MCF 10A (cell line): ENCODE measurements around the gene ZMYND11. TPM values are rescaled to one million over a fixed set of nuclear protein-coding genes. Genes with fewer than 3 reads are reported as not detected.

Source experiments
- BruUV-seq: library from RNA; stranded (reverse); fragments of 400-500 nt; replicated peaks from 2 replicates; lab custom pipeline; 2021; lab: Mats Ljungman, UMichigan
- CTCF ChIA-PET: fragments of 300-600 bp; sonication (Branson Sonifier 250); formaldehyde crosslinking; extraction: SDS; loops from one replicate; lab custom pipeline; 2021; ENCODE audit warnings: antibody characterized with exemption, inconsistent platforms; lab: Yijun Ruan, JAX
- POLR2A ChIA-PET: fragments of 300-600, 350-650 bp; sonication (Branson Sonifier 250); formaldehyde crosslinking; extraction: SDS; loops from one replicate; lab custom pipeline; 2020; ENCODE audit warnings: antibody characterized with exemption, inconsistent platforms; lab: Yijun Ruan, JAX
- DNase-seq: peaks from one replicate; pipeline ENCODE4 v3.0.0-alpha.2; 2018; ENCODE audit not compliant: unreplicated experiment
- H3K27ac Mint-ChIP-seq: one replicate; pipeline ENCODE4 v1.8.0; 2022; ENCODE audit warnings: mild to moderate bottlenecking, low read depth, mixed read lengths; ENCODE audit not compliant: unreplicated experiment
- H3K27me3 Mint-ChIP-seq: one replicate; pipeline ENCODE4 v1.8.0; 2022; ENCODE audit warnings: mixed read lengths; ENCODE audit not compliant: insufficient read depth, unreplicated experiment
- H3K36me3 Mint-ChIP-seq: one replicate; pipeline ENCODE4 v1.8.0; 2022; ENCODE audit warnings: mild to moderate bottlenecking, moderate library complexity, mixed read lengths; ENCODE audit not compliant: insufficient read depth, unreplicated experiment
- H3K4me1 Mint-ChIP-seq: one replicate; pipeline ENCODE4 v1.8.0; 2022; ENCODE audit warnings: mixed read lengths; ENCODE audit not compliant: insufficient read depth, unreplicated experiment
- H3K4me3 Mint-ChIP-seq: one replicate; pipeline ENCODE4 v1.8.0; 2022; ENCODE audit warnings: mild to moderate bottlenecking, moderate library complexity, mixed read lengths; ENCODE audit not compliant: unreplicated experiment
- H3K9me3 Mint-ChIP-seq: one replicate; pipeline ENCODE4 v1.8.0; 2022; ENCODE audit warnings: mixed read lengths; ENCODE audit not compliant: unreplicated experiment
- intact Hi-C: fragments of 100-400 bp; cut with micrococcal nuclease; formaldehyde crosslinking; loops from 2 replicates; pipeline ENCODE4 v1.14.1; 2022
- total RNA-seq: library from RNA; stranded (reverse); gene quantifications from 2 replicates; pipeline ENCODE4 v1.2.3, GENCODE V29; 2022
- TF ChIP-seq, protein P1 (sequence below): fragments of 200-600 bp; IDR thresholded peaks from one replicate; pipeline ENCODE4 v1.8.0; 2022; ENCODE audit warnings: antibody characterized with exemption, mild to moderate bottlenecking; ENCODE audit not compliant: unreplicated experiment

Gene ZMYND11
- total RNA-seq, 1 experiment from 2014 or later: 70.4 TPM

- Mint-ChIP-seq H3K9me3 (no peaks in the 10 kb centered on the region), H3K27me3 (no peaks in the 10 kb centered on the region), H3K27ac (no peak overlapping the region), H3K4me3 (no peak overlapping the region), H3K4me1 (peaks cover 8% of the 10 kb centered on the region), H3K36me3 (no peaks in the 10 kb centered on the region)
- TF ChIP-seq, protein P1, sequence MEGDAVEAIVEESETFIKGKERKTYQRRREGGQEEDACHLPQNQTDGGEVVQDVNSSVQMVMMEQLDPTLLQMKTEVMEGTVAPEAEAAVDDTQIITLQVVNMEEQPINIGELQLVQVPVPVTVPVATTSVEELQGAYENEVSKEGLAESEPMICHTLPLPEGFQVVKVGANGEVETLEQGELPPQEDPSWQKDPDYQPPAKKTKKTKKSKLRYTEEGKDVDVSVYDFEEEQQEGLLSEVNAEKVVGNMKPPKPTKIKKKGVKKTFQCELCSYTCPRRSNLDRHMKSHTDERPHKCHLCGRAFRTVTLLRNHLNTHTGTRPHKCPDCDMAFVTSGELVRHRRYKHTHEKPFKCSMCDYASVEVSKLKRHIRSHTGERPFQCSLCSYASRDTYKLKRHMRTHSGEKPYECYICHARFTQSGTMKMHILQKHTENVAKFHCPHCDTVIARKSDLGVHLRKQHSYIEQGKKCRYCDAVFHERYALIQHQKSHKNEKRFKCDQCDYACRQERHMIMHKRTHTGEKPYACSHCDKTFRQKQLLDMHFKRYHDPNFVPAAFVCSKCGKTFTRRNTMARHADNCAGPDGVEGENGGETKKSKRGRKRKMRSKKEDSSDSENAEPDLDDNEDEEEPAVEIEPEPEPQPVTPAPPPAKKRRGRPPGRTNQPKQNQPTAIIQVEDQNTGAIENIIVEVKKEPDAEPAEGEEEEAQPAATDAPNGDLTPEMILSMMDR: no peak
- BruUV-seq: no TSS peak
- intact Hi-C loops: no loop called here
- POLR2A ChIA-PET: no interaction called here
- DNase-seq: no peak
- CTCF ChIA-PET: interaction anchor here (0.6 kb wide), 1 partner anchor 15 kb away, joined by 3 read pairs; no protein-coding TSS in a partner anchor
These were observed 136.5 kb downstream of the ZMYND11 start for GRCh38 chr10:271722-272121.

- H3K27me3 Mint-ChIP-seq: peaks cover 11% of the 10 kb centered on the region
- ChIA-PET CTCF (no interaction called here), POLR2A (interaction anchor here (0.7 kb wide), 2 partner anchors 9 to 65 kb away, joined by 3 read pairs; no protein-coding TSS in a partner anchor)
- H3K9me3 Mint-ChIP-seq: no peaks in the 10 kb centered on the region
- no peak overlapping the region for H3K27ac Mint-ChIP-seq
- no peak overlapping the region for H3K4me3 Mint-ChIP-seq
- no peaks in the 10 kb centered on the region for H3K4me1 Mint-ChIP-seq
- H3K36me3 Mint-ChIP-seq: no peaks in the 10 kb centered on the region
- no TSS peak for BruUV-seq
- TF ChIP-seq, protein P1: no peak
- intact Hi-C loops: no loop called here
- DNase-seq: no peak
These were observed 137.8 kb downstream of the ZMYND11 start for GRCh38 chr10:273088-273487.

DNA sequence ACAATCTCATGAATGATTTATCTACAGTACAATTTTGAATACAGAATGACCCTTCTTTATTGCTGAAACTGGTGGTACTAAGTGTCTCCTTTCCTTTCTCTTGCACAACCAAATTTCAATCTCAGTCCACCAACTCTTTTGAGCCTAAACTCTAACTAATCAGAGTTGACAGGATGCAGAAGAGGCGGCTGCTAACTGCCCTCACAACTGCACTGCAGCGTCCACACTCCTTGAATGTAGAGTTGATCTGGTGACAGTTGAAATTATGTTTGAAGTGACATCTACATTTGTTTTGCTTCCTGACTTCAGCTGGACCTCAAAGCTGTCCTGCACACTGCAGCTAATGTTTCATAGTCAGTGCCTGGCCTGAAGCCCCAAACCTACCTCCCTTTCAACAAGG is 139.6 kb downstream of the ZMYND11 start:
- peaks cover 11% of the 10 kb centered on the region for H3K27me3 Mint-ChIP-seq
- H3K9me3 Mint-ChIP-seq: no peaks in the 10 kb centered on the region
- TF ChIP-seq, protein P1: no peak
- H3K4me3 Mint-ChIP-seq: no peak overlapping the region
- H3K36me3 Mint-ChIP-seq: no peaks in the 10 kb centered on the region
- no peak overlapping the region for H3K27ac Mint-ChIP-seq
- H3K4me1 Mint-ChIP-seq: no peaks in the 10 kb centered on the region
- intact Hi-C loops: no loop called here
- no TSS peak for BruUV-seq
- ChIA-PET POLR2A (no interaction called here), CTCF (interaction anchor here (0.6 kb wide), 1 partner anchor 252 kb away, joined by 3 read pairs; no protein-coding TSS in a partner anchor)
- no peak for DNase-seq

DNA sequence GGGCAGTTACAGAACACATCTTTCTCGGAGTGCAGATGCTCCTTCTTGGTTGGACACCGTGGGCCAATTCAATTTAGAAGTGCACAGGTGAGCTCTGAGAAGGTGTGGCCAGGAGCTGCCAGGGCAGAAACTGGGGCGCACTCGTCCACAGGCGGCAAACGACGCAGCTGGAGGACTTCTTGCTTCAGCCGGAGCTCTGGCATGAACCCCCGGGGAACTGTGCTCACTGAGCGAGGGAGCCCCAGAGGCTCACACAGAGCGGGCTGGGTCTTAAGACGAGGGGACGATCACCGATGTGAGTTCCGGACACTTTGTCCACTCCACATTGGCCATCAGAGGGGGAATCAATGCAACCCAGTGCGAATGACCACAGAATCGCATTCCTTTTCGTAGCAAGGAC is 140.4 kb downstream of the ZMYND11 start:
- Mint-ChIP-seq H3K27ac (no peak overlapping the region), H3K4me1 (no peaks in the 10 kb centered on the region), H3K9me3 (no peaks in the 10 kb centered on the region), H3K4me3 (no peak overlapping the region), H3K27me3 (peaks cover 11% of the 10 kb centered on the region), H3K36me3 (no peaks in the 10 kb centered on the region)
- TF ChIP-seq, protein P1: no peak
- BruUV-seq: no TSS peak
- POLR2A ChIA-PET: no interaction called here
- CTCF ChIA-PET: no interaction called here
- DNase-seq: no peak
- intact Hi-C loops: no loop called here
